ENCODE measurements around the gene ST8SIA1. TPM values are rescaled to one million over a fixed set of nuclear protein-coding genes. Genes with fewer than 3 reads are reported as not detected.

The ST8SIA1 gene
- total and polyA plus RNA-seq, 7 donors: 0.06 to 1.3 (median 0.42) TPM

- peaks cover 0 to 8% (median 4%) of the 10 kb centered on the region in 3 donors for H3K27me3 ChIP-seq (ENCODE audit: insufficient read depth in 3 of 3, low read length in 2 of 3)
- no peaks in the 10 kb centered on the region for H3K4me1 ChIP-seq
- intact Hi-C loops (cut with DNase I): no loop called here
- no peaks in the 10 kb centered on the region for H3K36me3 ChIP-seq (ENCODE audit: insufficient read depth in 1 of 2, low read depth in 1 of 2)
- no peak for TF ChIP-seq CTCF (IDR thresholded peaks at IDR 0.05)
- ATAC-seq: peak; percentile 67 to 95 (median 93)
- no peak overlapping the region for H3K4me3 ChIP-seq
- DNase-seq: peak; percentile 91 to 93
- WGBS, 3 donors: 27 to 60% (median 41%) methylated on average over 2 of the region's 2 CpGs
- peak overlapping the region; percentile 53 for H3K27ac ChIP-seq
- H3K9me3 ChIP-seq: no peaks in the 10 kb centered on the region
Measured at GRCh38 chr12:22275843-22276242, 58.7 kb downstream of the ST8SIA1 start.

GRCh38 chr12:22272335-22273151 is 62.0 kb downstream of the ST8SIA1 start:
- no peaks in the 10 kb centered on the region for H3K4me1 ChIP-seq
- no peaks in the 10 kb centered on the region for H3K9me3 ChIP-seq
- H3K36me3 ChIP-seq (ENCODE audit: insufficient read depth in 1 of 2, low read depth in 1 of 2): no peaks in the 10 kb centered on the region
- H3K27me3 ChIP-seq (ENCODE audit: insufficient read depth in 3 of 3, low read length in 2 of 3): peaks cover 0 to 8% (median 4%) of the 10 kb centered on the region in 3 donors
- DNase-seq: no peak
- no peak for ATAC-seq
- intact Hi-C loops (cut with DNase I): no loop called here
- TF ChIP-seq CTCF (IDR thresholded peaks at IDR 0.05): no peak
- no peak overlapping the region for H3K4me3 ChIP-seq
- WGBS, 3 donors: 32 to 46% (median 40%) methylated on average over 11 of the region's 11 CpGs
- no peak overlapping the region for H3K27ac ChIP-seq

- TF ChIP-seq CTCF (IDR thresholded peaks at IDR 0.05): no peak
- no peaks in the 10 kb centered on the region for H3K36me3 ChIP-seq (ENCODE audit: insufficient read depth in 1 of 2, low read depth in 1 of 2)
- DNase-seq (no peak), ATAC-seq (no peak)
- WGBS, 3 donors: 64 to 68% (median 65%) methylated on average over 2 of the region's 2 CpGs
- H3K27ac ChIP-seq: no peak overlapping the region
- no peak overlapping the region for H3K4me3 ChIP-seq
- peaks cover 0 to 3% (median 0%) of the 10 kb centered on the region in 3 donors for H3K27me3 ChIP-seq (ENCODE audit: insufficient read depth in 3 of 3, low read length in 2 of 3)
- intact Hi-C loops (cut with DNase I): no loop called here
- H3K4me1 ChIP-seq: no peaks in the 10 kb centered on the region
- no peaks in the 10 kb centered on the region for H3K9me3 ChIP-seq
Measured at GRCh38 chr12:22271023-22271422, 63.5 kb downstream of the ST8SIA1 start.

- Histone ChIP-seq H3K9me3 (no peaks in the 10 kb centered on the region), H3K27me3 (ENCODE audit: insufficient read depth in 3 of 3, low read length in 2 of 3) (peaks cover 0 to 3% (median 0%) of the 10 kb centered on the region in 3 donors), H3K36me3 (ENCODE audit: insufficient read depth in 1 of 2, low read depth in 1 of 2) (no peaks in the 10 kb centered on the region), H3K4me3 (no peak overlapping the region), H3K4me1 (no peaks in the 10 kb centered on the region), H3K27ac (no peak overlapping the region)
- DNase-seq (no peak), ATAC-seq (no peak)
- intact Hi-C loops (cut with DNase I): no loop called here
- TF ChIP-seq CTCF (IDR thresholded peaks at IDR 0.05): no peak
Measured at GRCh38 chr12:22268973-22269372, 65.5 kb downstream of the ST8SIA1 start.
